Bronchial epithelial cell (primary cell): Measurements from ENCODE around the gene DLGAP1. TPM values are rescaled to one million over a fixed set of nuclear protein-coding genes. Genes with fewer than 3 reads are reported as not detected.

Experiments
- DNase-seq: peaks from one replicate; pipeline ENCODE4 v3.0.0-alpha.2; 2010; ENCODE audit warnings: low read depth
- FAIRE-seq: peaks from 2 replicates; lab custom pipeline; 2011; peaks lifted over from hg19 to GRCh38; lab: Jason Lieb, UNC
- H3K27me3 ChIP-seq: 2 replicates; pipeline ENCODE4 v1.5.1; 2011; ENCODE audit warnings: low read length; ENCODE audit not compliant: control insufficient read depth, insufficient read depth
- H3K36me3 ChIP-seq: 2 replicates; pipeline ENCODE4 v1.5.1; 2011; ENCODE audit warnings: low read length; ENCODE audit not compliant: control insufficient read depth, insufficient read depth
- H3K4me3 ChIP-seq: 2 replicates; pipeline ENCODE4 v1.5.1; 2011; ENCODE audit warnings: mild to moderate bottlenecking, low read depth, low read length, control low read depth
- CTCF ChIP-seq: IDR thresholded peaks from 2 replicates; pipeline ENCODE4 v1.5.1; 2011; ENCODE audit warnings: mild to moderate bottlenecking, moderate library complexity, low read length, control low read depth, inconsistent platforms; ENCODE audit not compliant: insufficient read depth, severe bottlenecking
- total RNA-seq: library from RNA; depleted of rRNA; stranded (reverse); fragments of >200 nt; gene quantifications from 2 replicates; pipeline ENCODE4 v1.2.1, GENCODE V29; 2014

DLGAP1 gene
- total RNA-seq, 1 donor from 2014 or later = not detected

GRCh38 chr18:3827236-3827845 is 627.8 kb downstream of the DLGAP1 start:
- Histone ChIP-seq H3K27me3 (no peaks in the 10 kb centered on the region), H3K4me3 (no peak overlapping the region), H3K36me3 (no peaks in the 10 kb centered on the region)
- no peak for FAIRE-seq
- DNase-seq = no peak
- no peak for TF ChIP-seq CTCF

GRCh38 chr18:3826021-3826420 is 629.1 kb downstream of the DLGAP1 start:
- no peaks in the 10 kb centered on the region for H3K27me3 ChIP-seq
- no peaks in the 10 kb centered on the region for H3K36me3 ChIP-seq
- DNase-seq (peak; percentile 55), FAIRE-seq (no peak)
- no peak overlapping the region for H3K4me3 ChIP-seq
- no peak for TF ChIP-seq CTCF

GRCh38 chr18:3824101-3824500 is 631.0 kb downstream of the DLGAP1 start:
- no peak for DNase-seq
- no peaks in the 10 kb centered on the region for H3K27me3 ChIP-seq
- no peak for FAIRE-seq
- H3K4me3 ChIP-seq = no peak overlapping the region
- no peak for TF ChIP-seq CTCF
- no peaks in the 10 kb centered on the region for H3K36me3 ChIP-seq

GRCh38 chr18:3823073-3823472 is 632.0 kb downstream of the DLGAP1 start:
- no peaks in the 10 kb centered on the region for H3K27me3 ChIP-seq
- no peak for TF ChIP-seq CTCF
- H3K36me3 ChIP-seq = no peaks in the 10 kb centered on the region
- no peak overlapping the region for H3K4me3 ChIP-seq
- DNase-seq (no peak), FAIRE-seq (no peak)

GRCh38 chr18:3821524-3821923 is 633.6 kb downstream of the DLGAP1 start:
- H3K27me3 ChIP-seq = no peaks in the 10 kb centered on the region
- DNase-seq (no peak), FAIRE-seq (no peak)
- TF ChIP-seq CTCF = no peak
- H3K4me3 ChIP-seq = no peak overlapping the region
- H3K36me3 ChIP-seq = no peaks in the 10 kb centered on the region

GRCh38 chr18:3819961-3820360 is 635.1 kb downstream of the DLGAP1 start:
- Histone ChIP-seq H3K36me3 (no peaks in the 10 kb centered on the region), H3K27me3 (no peaks in the 10 kb centered on the region)
- TF ChIP-seq CTCF = no peak

More at GRCh38 chr18:3819961-3820360, 635.1 kb downstream of the DLGAP1 start:
- FAIRE-seq = no peak
- no peak for DNase-seq
- H3K4me3 ChIP-seq = no peak overlapping the region
